H1 (cell line): ENCODE data around the gene KIF26A. TPM values are rescaled to one million over a fixed set of nuclear protein-coding genes. Genes with fewer than 3 reads are reported as not detected.

Source experiments
- CTCF ChIA-PET: fragments of 300-600 bp; sonication (Branson Sonifier 250); formaldehyde crosslinking; loops from one replicate; lab custom pipeline; 2021; ENCODE audit not compliant: partially characterized antibody; lab: Charles Lee
- POLR2A ChIA-PET: fragments of 300-600 bp; sonication (Branson Sonifier 250); formaldehyde crosslinking; loops from one replicate; lab custom pipeline; 2021; ENCODE audit warnings: inconsistent platforms; ENCODE audit not compliant: partially characterized antibody; lab: Charles Lee
- DNase-seq, 2 experiments: peaks; one replicate each; pipeline versions ENCODE4 v3.0.0 to v3.0.0-alpha.2; 2010 to 2022; ENCODE audit warnings: low spot score in 2 of 2, low read depth in 1 of 2, mixed read lengths in 1 of 2
- FAIRE-seq: peaks from 2 replicates; lab custom pipeline; 2011; peaks lifted over from hg19 to GRCh38; lab: Jason Lieb, UNC
- H2AFZ ChIP-seq: 2 replicates; pipeline ENCODE4 v1.8.1; 2012; ENCODE audit warnings: low read length, inconsistent platforms
- H2AK5ac ChIP-seq: 2 replicates; pipeline ENCODE4 v1.6.1; 2013; ENCODE audit warnings: low read depth, low read length
- H2BK120ac ChIP-seq: replicated peaks from 2 replicates; pipeline ENCODE3; 2013; ENCODE audit warnings: low read depth, low read length, inconsistent platforms
- H2BK12ac ChIP-seq: 2 replicates; pipeline ENCODE4 v1.6.1; 2013; ENCODE audit warnings: low read depth, low read length
- H2BK15ac ChIP-seq: 2 replicates; pipeline ENCODE4 v1.6.1; 2013; ENCODE audit warnings: low read length
- H2BK20ac ChIP-seq: 2 replicates; pipeline ENCODE4 v1.6.1; 2013; ENCODE audit warnings: low read length
- H2BK5ac ChIP-seq: 2 replicates; pipeline ENCODE4 v1.6.1; 2013; ENCODE audit warnings: low read depth, low read length
- H3K14ac ChIP-seq: 2 replicates; pipeline ENCODE4 v1.6.1; 2013; ENCODE audit warnings: inconsistent platforms; ENCODE audit not compliant: insufficient read length
- H3K18ac ChIP-seq: 2 replicates; pipeline ENCODE4 v1.6.1; 2013; ENCODE audit warnings: low read length; ENCODE audit errors: extremely low read depth
- H3K23ac ChIP-seq: 2 replicates; pipeline ENCODE4 v1.6.1; 2013; ENCODE audit warnings: inconsistent platforms; ENCODE audit not compliant: insufficient read length
- H3K23me2 ChIP-seq: 2 replicates; pipeline ENCODE4 v1.6.1; 2013; ENCODE audit warnings: low read depth, low read length
- H3K27ac ChIP-seq: 2 replicates; pipeline ENCODE4 v1.6.1; 2011; ENCODE audit warnings: low read depth, low read length, inconsistent platforms
- H3K27me3 ChIP-seq, 4 experiments: replicated peaks in 1 of 4; 1 replicate in 1 of 4; 2 replicates in 3 of 4; pipeline versions ENCODE4 v1.6.1 to v1.8.1; 2011 to 2013; ENCODE audit warnings: low read length in 3 of 4, mild to moderate bottlenecking in 3 of 4, inconsistent platforms in 2 of 4, mixed read lengths in 2 of 4, moderate library complexity in 1 of 4; ENCODE audit not compliant: control insufficient read depth in 3 of 4, insufficient read depth in 3 of 4; ENCODE audit errors: extremely low read depth in 1 of 4
- H3K36me3 ChIP-seq, 4 experiments: 2 replicates each; pipeline versions ENCODE4 v1.6.1 to v1.8.1; 2011 to 2013; ENCODE audit warnings: mild to moderate bottlenecking in 4 of 4, low read length in 3 of 4, moderate library complexity in 2 of 4, control low read depth in 1 of 4, inconsistent platforms in 1 of 4; ENCODE audit not compliant: insufficient read depth in 4 of 4, control insufficient read depth in 2 of 4
- H3K4ac ChIP-seq: replicated peaks from 2 replicates; pipeline ENCODE3; 2013; ENCODE audit warnings: low read length, low read depth, mixed read lengths, inconsistent platforms; ENCODE audit not compliant: insufficient read length
- H3K4me1 ChIP-seq, 4 experiments: replicated peaks in 1 of 4; 1 replicate in 1 of 4; 2 replicates in 3 of 4; pipeline versions ENCODE4 v1.6.1 to v1.8.1; 2011 to 2013; ENCODE audit warnings: low read length in 3 of 4, inconsistent platforms in 2 of 4, mixed read lengths in 1 of 4; ENCODE audit not compliant: insufficient read depth in 4 of 4, control insufficient read depth in 3 of 4
- H3K4me2 ChIP-seq, 2 experiments: 2 replicates each; pipeline versions ENCODE4 v1.6.1 to v1.8.1; 2011 to 2013; ENCODE audit warnings: low read depth in 2 of 2, low read length in 2 of 2, control low read depth in 1 of 2, inconsistent platforms in 1 of 2, mild to moderate bottlenecking in 1 of 2; ENCODE audit not compliant: insufficient read depth in 1 of 2
- H3K4me3 ChIP-seq, 4 experiments: fragments of 200-600, 300-600 bp in 1 of 4; sonication (generic), shearing (Covaris generic), sonication (Bioruptor Twin) in 1 of 4; 2 replicates each; pipeline versions ENCODE4 v1.5.1 to v1.8.1; 2011 to 2016; ENCODE audit warnings: low read length in 4 of 4, low read depth in 3 of 4, control low read depth in 2 of 4, inconsistent platforms in 2 of 4, mild to moderate bottlenecking in 2 of 4, mixed read lengths in 1 of 4, moderate library complexity in 1 of 4; ENCODE audit not compliant: insufficient read depth in 2 of 4; ENCODE audit errors: extremely low read depth in 1 of 4
- H3K56ac ChIP-seq: replicated peaks from 2 replicates; pipeline ENCODE3; 2013; ENCODE audit warnings: low read depth, mild to moderate bottlenecking, mixed read lengths, low read length, inconsistent platforms; ENCODE audit not compliant: insufficient read length
- H3K79me1 ChIP-seq: 2 replicates; pipeline ENCODE4 v1.6.1; 2013; ENCODE audit warnings: low read depth, low read length, control low read depth
- H3K79me2 ChIP-seq, 2 experiments: 2 replicates each; pipeline versions ENCODE4 v1.6.1 to v1.8.1; 2012 to 2013; ENCODE audit warnings: low read length in 2 of 2, mild to moderate bottlenecking in 2 of 2, inconsistent platforms in 1 of 2; ENCODE audit not compliant: insufficient read depth in 2 of 2, control insufficient read depth in 1 of 2
- H3K9ac ChIP-seq, 4 experiments: replicated peaks in 1 of 4; 1 replicate in 1 of 4; 2 replicates in 3 of 4; pipeline versions ENCODE4 v1.6.1 to v1.8.1; 2011 to 2013; ENCODE audit warnings: low read depth in 3 of 4, low read length in 3 of 4, control low read depth in 2 of 4, mild to moderate bottlenecking in 2 of 4, moderate library complexity in 2 of 4, inconsistent platforms in 1 of 4; ENCODE audit errors: extremely low read depth in 1 of 4
- H3K9me3 ChIP-seq, 2 experiments: 2 replicates each; pipeline versions ENCODE4 v1.6.1 to v1.8.1; 2012 to 2013; ENCODE audit warnings: mild to moderate bottlenecking in 2 of 2, moderate library complexity in 2 of 2, control low read depth in 1 of 2, inconsistent platforms in 1 of 2, low read depth in 1 of 2, low read length in 1 of 2, mixed read lengths in 1 of 2; ENCODE audit not compliant: insufficient read depth in 2 of 2
- H4K20me1 ChIP-seq, 2 experiments: replicated peaks in 1 of 2; 2 replicates each; pipeline versions ENCODE3 to v1.8.1; 2011 to 2013; ENCODE audit warnings: inconsistent platforms in 2 of 2, low read length in 2 of 2, mild to moderate bottlenecking in 1 of 2; ENCODE audit not compliant: insufficient read depth in 2 of 2, control insufficient read depth in 1 of 2
- H4K5ac ChIP-seq: 2 replicates; pipeline ENCODE4 v1.6.1; 2013; ENCODE audit warnings: low read length, low read depth, mixed read lengths, inconsistent platforms; ENCODE audit not compliant: insufficient read length
- H4K8ac ChIP-seq: 2 replicates; pipeline ENCODE4 v1.8.0; 2013; ENCODE audit warnings: mild to moderate bottlenecking, moderate library complexity, low read length, inconsistent platforms; ENCODE audit not compliant: insufficient read depth; ENCODE audit errors: extremely low read depth
- H4K91ac ChIP-seq: replicated peaks from 2 replicates; pipeline ENCODE3; 2013; ENCODE audit warnings: low read length, mixed read lengths, inconsistent platforms; ENCODE audit not compliant: insufficient read length
- ASH2L ChIP-seq: fragments of 200-600, 300-600 bp; sonication (generic); IDR thresholded peaks from one replicate; pipeline ENCODE4 v1.7.1; 2017; ENCODE audit warnings: low read length
- ATF2 ChIP-seq: IDR thresholded peaks from 2 replicates; pipeline ENCODE4 v1.6.1; 2012; ENCODE audit warnings: low read length, inconsistent platforms
- CBX8 ChIP-seq: fragments of 300-800, 300-1000 bp; sonication (generic); IDR thresholded peaks from 2 replicates; pipeline ENCODE4 v1.7.1; 2016; ENCODE audit warnings: low read depth, low read length, borderline replicate concordance
- CTBP2 ChIP-seq: IDR thresholded peaks from 2 replicates; pipeline ENCODE4 v1.7.0; 2011; ENCODE audit warnings: borderline replicate concordance, mild to moderate bottlenecking, moderate library complexity, mixed read lengths, low read length; ENCODE audit not compliant: insufficient read depth, insufficient read length
- MAFK ChIP-seq: IDR thresholded peaks from 2 replicates; pipeline ENCODE4 v1.6.1; 2012; ENCODE audit warnings: low read depth, mild to moderate bottlenecking, improper control_type of control experiment, low read length
- RXRA ChIP-seq: IDR thresholded peaks from 2 replicates; pipeline ENCODE4 v1.6.1; 2011; ENCODE audit warnings: low read depth, mild to moderate bottlenecking, low read length, moderate library complexity; ENCODE audit not compliant: insufficient read depth
- SIN3A ChIP-seq, 2 experiments: IDR thresholded peaks in 1 of 2; conservative IDR thresholded peaks in 1 of 2; 2 replicates each; pipeline ENCODE4 v1.6.1; 2011 to 2012; ENCODE audit warnings: low read length in 2 of 2, improper control_type of control experiment in 1 of 2, low read depth in 1 of 2, mild to moderate bottlenecking in 1 of 2
- TAF1 ChIP-seq: IDR thresholded peaks from 2 replicates; pipeline ENCODE4 v1.6.1; 2011; ENCODE audit warnings: mild to moderate bottlenecking, low read depth, low read length
- TCF12 ChIP-seq: IDR thresholded peaks from 2 replicates; pipeline ENCODE4 v1.6.1; 2011; ENCODE audit warnings: low read depth, mild to moderate bottlenecking, low read length
- YY1 ChIP-seq: IDR thresholded peaks from 2 replicates; pipeline ENCODE4 v1.6.1; 2011; ENCODE audit warnings: low read depth, mild to moderate bottlenecking, low read length
- WGBS, 2 experiments: shearing (Covaris generic) in 1 of 2; methylation state at CpG; one replicate each; pipeline versions ENCODE4 v1.1.6 to v1.1.7; 2013 to 2015; ENCODE audit warnings: low lambda C conversion rate in 2 of 2, mixed read lengths in 2 of 2, inconsistent platforms in 1 of 2, low coverage in 1 of 2, missing lambda C conversion rate in 1 of 2; ENCODE audit not compliant: insufficient replicate concordance in 2 of 2, insufficient coverage in 1 of 2, insufficient read length in 1 of 2; ENCODE audit errors: extremely low coverage in 1 of 2, missing lambda C conversion rate in 1 of 2; 5-methylcytosine and 5-hydroxymethylcytosine counted together
- polyA plus RNA-seq, 7 experiments: library from polyadenylated mRNA; depleted of rRNA in 3 of 7; stranded (reverse) in 5 of 7; unstranded in 2 of 7; fragments of >200 nt in 5 of 7; fragments of 200-250 nt in 2 of 7; gene quantifications; 1 replicate in 5 of 7; 2 replicates in 1 of 7; 4 replicates in 1 of 7; pipeline versions ENCODE4 v1.2.1 to v1.2.3, GENCODE V29; 2011 to 2013; ENCODE audit warnings: missing spikeins in 2 of 7, mixed read lengths in 2 of 7
- total RNA-seq: library from RNA; stranded (reverse); fragmentation: NEBNext Ultra II Directional; extraction: Animal tissue kit (Norgen Biotek cat#: 25700); gene quantifications from 2 replicates; pipeline ENCODE4 v1.2.1, GENCODE V29; 2021

Gene KIF26A
- total and polyA plus RNA-seq, 2 of the 8 experiments (the other 6 are each of a cell fraction or from before 2014, with no cell fraction given): 11.5 to 41.6 TPM

- Histone ChIP-seq H2BK120ac (no peak overlapping the region), H4K5ac (no peak overlapping the region), H3K27me3 (no peaks in the 10 kb centered on the region), H3K27ac (no peak overlapping the region), H2AK5ac (no peak overlapping the region), H2BK20ac (no peak overlapping the region), H3K36me3 (no peaks in the 10 kb centered on the region; a peak in 2 of 8 replicates), H3K79me1 (peaks cover 23% of the 10 kb centered on the region), H2BK5ac (no peak overlapping the region), H2AFZ (no peak overlapping the region), H3K4ac (no peak overlapping the region), H2BK12ac (no peak overlapping the region), H3K56ac (no peak overlapping the region), H3K9ac (no peak overlapping the region), H4K20me1 (peaks cover 20 to 39% of the 10 kb centered on the region in 2 experiments), H3K23me2 (peaks cover under 1% of the 10 kb centered on the region; the same call in 1 of the 2 replicates), H3K79me2 (peaks cover 31 to 95% of the 10 kb centered on the region in 2 experiments; a peak in 3 of 4 replicates), H3K9me3 (no peaks in the 10 kb centered on the region), H3K4me2 (no peak overlapping the region), H3K18ac (no peak overlapping the region), H2BK15ac (no peak overlapping the region), H4K91ac (no peak overlapping the region), H3K4me1 (peaks cover 0 to 37% (median 29%) of the 10 kb centered on the region in 4 experiments; a peak in 6 of 7 replicates), H4K8ac (no peak overlapping the region), H3K23ac (no peak overlapping the region), H3K4me3 (no peak overlapping the region), H3K14ac (no peak overlapping the region)
- WGBS, 2 experiments: 83% methylated on average over 4 of the region's 4 CpGs; no CpG with 5 or more reads in 1 of the 2 experiments
- no peak for DNase-seq
- no peak for FAIRE-seq
- ChIA-PET POLR2A (interaction anchor here (0.9 kb wide), 2 partner anchors 9 to 39 kb away, joined by 3 to 4 read pairs; no protein-coding TSS in a partner anchor), CTCF (interaction anchor here (0.8 to 3.9 kb wide), 11 partner anchors 12 to 496 kb away, joined by 3 to 16 read pairs (median 3); no protein-coding TSS in a partner anchor)
- TF ChIP-seq ASH2L: no peak
- TF ChIP-seq TCF12: no peak
- no peak for TF ChIP-seq TAF1
- TF ChIP-seq CTBP2: no peak
- TF ChIP-seq RXRA: no peak
- TF ChIP-seq ATF2: no peak
- TF ChIP-seq CBX8: no peak
- TF ChIP-seq MAFK: no peak
- no peak for TF ChIP-seq YY1
- TF ChIP-seq SIN3A (conservative IDR thresholded peaks at IDR 0.05 in 1 of 2, IDR thresholded peaks at IDR 0.05 in 1 of 2; ENCODE audit: low read depth in 1 of 2, low read length in 2 of 2): no peak
Measured at GRCh38 chr14:104144453-104144790, 6.0 kb downstream of the KIF26A start.
